Measurements from ENCODE around the gene ZNF17. TPM values are rescaled to one million over a fixed set of nuclear protein-coding genes. Genes with fewer than 3 reads are reported as not detected.

ZNF17 gene
- total RNA-seq, 2 donors from 2014 or later = 5.6 to 8.4 TPM

DNA sequence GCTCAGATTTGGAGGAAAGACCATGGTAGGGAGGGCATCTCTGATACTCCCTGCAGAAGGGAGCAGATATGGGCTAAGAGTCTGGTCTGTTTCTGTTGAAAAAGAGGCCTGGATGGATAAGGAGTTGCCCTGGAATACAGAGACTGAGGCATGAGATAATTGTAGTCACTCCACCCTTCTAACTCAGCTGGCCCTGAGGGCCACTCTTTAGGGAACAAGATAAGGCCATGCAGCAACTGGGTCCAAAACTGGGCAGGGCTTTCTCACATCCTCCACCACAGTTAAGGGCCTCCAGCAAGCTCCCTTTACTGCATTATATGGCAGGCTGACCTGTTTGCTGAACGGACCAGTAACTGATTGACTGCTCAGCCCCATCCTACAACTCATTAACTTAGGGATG lies 25.5 kb downstream of the ZNF17 start:
- Histone ChIP-seq H3K27me3 (no peaks in the 10 kb centered on the region), H3K36me3 (no peaks in the 10 kb centered on the region), H3K27ac (no peak overlapping the region), H3K4me1 (peaks cover 0 to 18% of the 10 kb centered on the region in 2 donors), H3K9me3 (no peaks in the 10 kb centered on the region), H3K4me3 (no peak overlapping the region)
- TF ChIP-seq CTCF (IDR thresholded peaks at IDR 0.05) = no peak
- no peak for DNase-seq (ENCODE audit: low spot score)

DNA sequence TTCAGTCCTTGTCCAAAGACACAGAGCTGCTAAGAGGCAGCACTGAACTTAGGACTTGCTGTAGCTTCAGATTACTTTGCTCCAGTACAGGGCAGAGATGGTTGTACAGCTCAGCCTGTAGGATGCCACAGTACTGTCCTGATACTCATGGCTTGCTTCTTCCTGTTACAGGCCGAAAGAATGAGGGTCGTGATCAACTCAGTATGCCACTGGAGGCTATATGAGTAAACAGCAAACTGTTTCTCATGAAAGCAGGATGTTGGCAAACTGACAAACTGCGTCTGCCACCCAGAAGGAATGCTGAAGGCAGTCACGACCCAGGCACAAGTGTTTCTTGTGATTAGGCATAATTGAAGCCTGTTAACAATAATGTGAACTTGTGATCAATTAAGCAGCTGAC lies 27.0 kb downstream of the ZNF17 start:
- Histone ChIP-seq H3K27me3 (no peaks in the 10 kb centered on the region), H3K27ac (no peak overlapping the region), H3K36me3 (no peaks in the 10 kb centered on the region), H3K4me1 (peaks cover 0 to 18% of the 10 kb centered on the region in 2 donors), H3K4me3 (no peak overlapping the region), H3K9me3 (no peaks in the 10 kb centered on the region)
- no peak for TF ChIP-seq CTCF (IDR thresholded peaks at IDR 0.05)
- no peak for DNase-seq (ENCODE audit: low spot score)

GRCh38 chr19:57438925-57439324 lies 28.0 kb downstream of the ZNF17 start:
- Histone ChIP-seq H3K4me1 (peaks cover 0 to 18% of the 10 kb centered on the region in 2 donors), H3K4me3 (no peak overlapping the region), H3K27me3 (no peaks in the 10 kb centered on the region), H3K27ac (no peak overlapping the region), H3K9me3 (peaks cover 0 to 5% of the 10 kb centered on the region in 2 donors), H3K36me3 (peaks cover 1% of the 10 kb centered on the region)
- no peak for TF ChIP-seq CTCF (IDR thresholded peaks at IDR 0.05)
- no peak for DNase-seq (ENCODE audit: low spot score)

GRCh38 chr19:57441979-57442752 lies 31.2 kb downstream of the ZNF17 start:
- peaks cover 0 to 19% of the 10 kb centered on the region in 2 donors for H3K9me3 ChIP-seq
- no peak overlapping the region for H3K27ac ChIP-seq

GRCh38 chr19:57443121-57443696 lies 32.2 kb downstream of the ZNF17 start:
- H3K36me3 ChIP-seq = peaks cover 9% of the 10 kb centered on the region
- no peaks in the 10 kb centered on the region for H3K27me3 ChIP-seq
- no peak for TF ChIP-seq CTCF (IDR thresholded peaks at IDR 0.05)
- H3K9me3 ChIP-seq = peaks cover 0 to 19% of the 10 kb centered on the region in 2 donors
- no peak overlapping the region for H3K4me3 ChIP-seq
- DNase-seq (ENCODE audit: low spot score) = no peak
- no peaks in the 10 kb centered on the region for H3K4me1 ChIP-seq
- no peak overlapping the region for H3K27ac ChIP-seq

More at GRCh38 chr19:57441979-57442752, 31.2 kb downstream of the ZNF17 start:
- TF ChIP-seq CTCF (IDR thresholded peaks at IDR 0.05) = no peak
- no peak for DNase-seq (ENCODE audit: low spot score)
- peaks cover 9% of the 10 kb centered on the region for H3K36me3 ChIP-seq
- H3K4me1 ChIP-seq = no peaks in the 10 kb centered on the region
- no peaks in the 10 kb centered on the region for H3K27me3 ChIP-seq
- H3K4me3 ChIP-seq = no peak overlapping the region
